ENCODE data around the gene TIMM10B.

The TIMM10B gene, protein sequence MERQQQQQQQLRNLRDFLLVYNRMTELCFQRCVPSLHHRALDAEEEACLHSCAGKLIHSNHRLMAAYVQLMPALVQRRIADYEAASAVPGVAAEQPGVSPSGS

DNA sequence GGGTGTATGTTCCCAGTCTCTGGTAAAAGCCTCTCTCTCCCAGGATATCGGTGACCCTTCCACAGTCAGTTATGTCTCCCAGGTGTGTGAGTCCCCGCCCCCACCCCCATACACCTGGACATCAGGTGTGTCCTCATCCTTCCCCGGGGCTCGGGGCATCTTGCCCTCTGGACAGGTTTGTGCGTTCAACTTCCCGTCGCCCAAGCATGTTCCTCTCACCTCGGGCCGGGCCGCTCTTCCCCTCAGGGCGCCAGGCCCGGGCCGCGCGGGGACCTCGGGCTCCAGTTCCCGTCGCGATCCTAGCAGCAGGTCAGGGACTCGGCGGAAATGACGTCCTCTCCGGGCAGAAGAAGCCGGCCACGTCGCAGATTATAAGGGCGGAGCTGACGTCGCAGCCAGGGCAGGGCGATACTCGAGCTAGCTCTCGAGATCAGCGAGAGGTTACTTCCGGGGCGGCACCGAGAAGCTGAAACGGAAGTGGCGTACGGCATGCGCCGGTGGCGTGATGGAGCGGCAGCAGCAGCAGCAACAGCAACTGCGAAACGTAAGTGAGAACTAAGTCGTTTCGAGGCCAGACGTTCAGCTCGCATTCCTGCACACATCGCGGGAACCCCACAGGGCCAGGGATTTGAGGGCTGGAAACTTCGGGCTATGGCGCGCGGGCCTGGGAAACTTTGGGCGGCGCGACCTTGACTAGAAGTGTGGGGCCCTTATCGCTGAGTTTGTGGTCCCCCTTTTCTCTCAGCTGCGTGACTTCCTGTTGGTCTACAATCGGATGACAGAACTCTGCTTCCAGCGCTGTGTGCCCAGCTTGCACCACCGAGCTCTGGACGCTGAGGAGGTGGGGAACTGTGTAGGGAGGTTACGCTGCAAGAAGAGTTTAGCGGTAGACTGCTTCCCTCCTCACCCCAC is at the start of gene TIMM10B, which contains the start of gene ARFIP2:
Gene TIMM10B (plus strand): TSS at position 490 of the 912 bp plus-strand sequence. CDS start 16 bp downstream, at position 506.
Gene ARFIP2 (minus strand): TSS at position 320 of the 912 bp plus-strand sequence. CDS start 910 bp downstream, outside the sequence.
- peaks cover 32% of the 10 kb centered on the region for H3K36me3 ChIP-seq (ENCODE audit: insufficient read depth, low read length)
- H3K9ac ChIP-seq (ENCODE audit: low read depth, low read length): peak within 1 kb of the TSS; percentile 84
- no peaks in the 10 kb centered on the region for H3K4me1 ChIP-seq (ENCODE audit: insufficient read depth, low read length)
- H3K9me3 ChIP-seq (ENCODE audit: control insufficient read depth, insufficient read depth, low read length): no peaks in the 10 kb centered on the region

DNA sequence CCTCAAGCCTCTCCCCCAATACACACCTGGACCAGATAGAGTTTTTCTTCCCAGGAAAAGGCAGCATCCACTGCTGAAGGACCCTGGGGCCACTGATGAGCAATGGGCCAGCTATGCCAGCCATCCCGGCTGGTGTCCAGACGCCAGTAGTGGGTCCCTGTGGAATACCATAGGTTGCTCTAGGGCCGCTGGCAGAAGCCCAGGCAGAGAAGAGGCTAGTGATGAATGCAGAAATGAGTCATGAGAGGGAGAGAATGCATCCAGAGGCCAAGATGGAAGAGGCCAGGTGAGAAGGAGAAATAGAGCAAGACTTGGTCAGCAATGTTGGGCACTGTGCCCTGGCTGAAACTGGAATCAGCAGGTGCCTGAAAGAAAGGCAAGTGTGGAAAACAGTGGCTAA is 49.4 kb upstream of the TIMM10B start:
- Histone ChIP-seq H3K4me1 (ENCODE audit: insufficient read depth, low read length) (peaks cover 9% of the 10 kb centered on the region), H3K36me3 (ENCODE audit: insufficient read depth, low read length) (no peaks in the 10 kb centered on the region), H3K9me3 (ENCODE audit: control insufficient read depth, insufficient read depth, low read length) (no peaks in the 10 kb centered on the region), H3K9ac (ENCODE audit: low read depth, low read length) (no peak overlapping the region)

DNA sequence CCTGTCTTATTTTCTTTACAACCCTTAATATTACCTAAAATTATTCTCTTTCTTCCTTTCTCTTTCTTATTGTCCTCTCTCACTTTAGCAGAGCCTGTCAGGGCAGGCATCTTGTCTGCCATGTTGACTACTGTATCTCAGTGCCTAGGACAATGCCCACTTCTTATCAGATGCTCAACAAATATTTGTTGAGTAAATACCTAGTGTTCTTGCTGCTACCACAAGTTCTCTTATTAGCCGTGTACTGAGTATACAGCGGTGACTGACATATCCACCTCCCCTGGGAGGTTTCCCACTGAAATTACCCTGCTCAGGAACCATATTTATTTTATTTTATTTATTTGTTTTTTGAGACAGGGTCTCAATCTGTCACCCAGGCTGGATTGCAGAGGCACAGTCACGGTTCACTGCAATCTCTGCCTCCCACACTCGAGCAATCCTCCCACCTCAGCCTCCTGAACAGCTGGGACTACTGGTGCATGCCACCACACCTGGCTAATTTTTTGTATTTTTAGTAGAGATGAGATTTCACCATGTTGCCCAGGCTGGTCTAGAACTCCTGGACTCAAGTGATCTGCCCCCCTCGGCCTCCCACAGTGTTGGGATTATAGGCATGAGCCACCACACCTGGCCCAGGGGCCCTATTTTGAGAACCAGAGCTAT is 47.2 kb upstream of the TIMM10B start:
- Histone ChIP-seq H3K36me3 (ENCODE audit: insufficient read depth, low read length) (no peaks in the 10 kb centered on the region), H3K9me3 (ENCODE audit: control insufficient read depth, insufficient read depth, low read length) (no peaks in the 10 kb centered on the region), H3K4me1 (ENCODE audit: insufficient read depth, low read length) (no peaks in the 10 kb centered on the region), H3K9ac (ENCODE audit: low read depth, low read length) (no peak overlapping the region)

DNA sequence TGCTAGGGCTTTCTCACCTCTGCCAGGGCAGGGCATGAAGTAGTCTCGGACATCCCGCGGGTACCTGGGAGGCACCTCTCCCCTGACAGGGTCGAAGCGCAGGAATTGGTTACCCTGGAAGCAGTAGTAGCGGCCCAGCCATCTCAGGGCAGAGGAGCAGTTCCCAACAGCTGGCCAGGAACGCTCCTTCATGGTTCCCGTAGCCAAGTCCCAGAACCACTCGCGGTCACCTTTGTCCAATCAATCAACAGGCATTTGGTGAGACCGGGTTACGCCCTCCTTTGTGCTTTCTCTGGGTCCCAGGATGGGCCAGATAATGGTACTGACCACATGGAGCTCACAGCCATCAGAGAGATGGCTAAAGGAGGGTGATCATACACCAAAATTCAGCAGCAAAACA is 43.9 kb upstream of the TIMM10B start:
- Histone ChIP-seq H3K36me3 (ENCODE audit: insufficient read depth, low read length) (no peaks in the 10 kb centered on the region), H3K4me1 (ENCODE audit: insufficient read depth, low read length) (no peaks in the 10 kb centered on the region)

DNA sequence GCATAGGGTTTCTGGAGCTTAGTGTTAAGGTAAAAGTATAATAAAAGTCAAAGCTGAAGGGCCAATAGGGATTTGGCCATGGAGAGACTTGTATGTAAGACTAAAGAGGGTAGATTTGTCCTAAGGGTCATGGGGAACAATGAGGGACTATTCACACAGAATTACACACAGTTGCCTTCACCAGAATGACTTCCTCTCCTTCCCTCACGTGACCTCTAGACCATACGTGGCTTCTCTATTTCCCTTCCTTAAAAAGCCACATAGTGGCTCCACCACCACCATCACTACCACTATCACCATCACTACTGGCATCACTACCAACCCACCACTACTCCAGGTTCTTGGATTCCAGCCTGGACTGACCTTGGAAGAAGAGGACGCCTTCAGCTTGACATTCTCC is 43.3 kb upstream of the TIMM10B start:
- no peak overlapping the region for H3K9ac ChIP-seq (ENCODE audit: low read depth, low read length)
- no peaks in the 10 kb centered on the region for H3K9me3 ChIP-seq (ENCODE audit: control insufficient read depth, insufficient read depth, low read length)
- no peaks in the 10 kb centered on the region for H3K36me3 ChIP-seq (ENCODE audit: insufficient read depth, low read length)
- H3K4me1 ChIP-seq (ENCODE audit: insufficient read depth, low read length): no peaks in the 10 kb centered on the region

More for the DNA sequence above, 43.9 kb upstream of the TIMM10B start:
- H3K9ac ChIP-seq (ENCODE audit: low read depth, low read length): no peak overlapping the region
- no peaks in the 10 kb centered on the region for H3K9me3 ChIP-seq (ENCODE audit: control insufficient read depth, insufficient read depth, low read length)

DNA sequence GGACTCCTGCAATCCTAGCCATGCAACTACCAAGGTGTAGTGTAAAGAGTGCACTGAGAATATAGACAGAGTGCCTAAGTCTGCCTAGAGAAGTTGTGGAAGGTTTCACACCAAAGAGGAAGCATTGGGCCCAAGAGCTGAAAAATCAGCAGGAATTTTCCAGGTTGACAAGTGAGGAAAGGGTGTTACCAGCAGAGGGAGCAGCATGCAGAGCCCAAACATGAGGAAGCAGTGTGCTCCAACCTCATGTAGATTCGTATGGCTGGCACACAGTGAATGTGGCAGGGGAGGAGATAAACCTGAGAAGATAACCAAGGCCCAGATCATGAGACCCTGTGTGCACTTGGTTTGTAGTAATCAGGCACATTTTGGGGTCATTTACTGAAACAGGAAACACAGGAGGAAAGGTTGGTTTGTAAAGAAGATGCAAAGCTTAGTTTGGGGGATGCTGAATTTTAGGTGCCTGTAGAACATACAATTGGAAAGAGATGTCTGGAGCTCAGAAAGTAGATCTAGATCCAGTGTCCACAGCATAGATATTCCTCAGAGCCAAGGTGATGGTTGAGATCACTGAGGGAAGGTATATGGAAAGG is 42.2 kb upstream of the TIMM10B start:
- H3K4me1 ChIP-seq (ENCODE audit: insufficient read depth, low read length): no peaks in the 10 kb centered on the region
- no peaks in the 10 kb centered on the region for H3K9me3 ChIP-seq (ENCODE audit: control insufficient read depth, insufficient read depth, low read length)
- no peaks in the 10 kb centered on the region for H3K36me3 ChIP-seq (ENCODE audit: insufficient read depth, low read length)
- no peak overlapping the region for H3K9ac ChIP-seq (ENCODE audit: low read depth, low read length)

DNA sequence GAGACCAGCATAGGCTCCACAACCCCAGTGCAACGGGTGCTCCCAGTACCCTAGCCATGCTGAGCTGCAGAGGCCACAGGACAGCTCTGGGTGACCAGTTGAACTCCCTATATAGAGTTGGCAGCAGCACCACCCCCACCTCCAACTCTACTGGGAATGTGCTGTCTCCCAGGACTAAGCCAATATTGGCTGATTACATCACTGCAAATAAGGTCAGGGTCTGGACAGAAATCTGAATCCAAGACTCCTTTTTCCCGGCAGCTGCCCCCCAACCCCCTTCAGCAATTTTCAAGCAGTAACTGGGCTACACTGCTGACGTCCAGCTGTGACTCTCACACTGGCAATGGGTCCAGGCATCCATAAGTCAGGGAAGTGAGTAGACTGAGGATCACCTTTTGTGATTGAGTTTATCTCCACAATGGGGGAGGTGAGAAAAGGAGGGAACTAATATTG is 40.4 kb upstream of the TIMM10B start, which contains the start of gene HPX:
Gene HPX (minus strand): TSS at position 82 of the 453 bp plus-strand sequence. CDS start 24 bp downstream, at position 58.
- no peaks in the 10 kb centered on the region for H3K9me3 ChIP-seq (ENCODE audit: control insufficient read depth, insufficient read depth, low read length)
- H3K4me1 ChIP-seq (ENCODE audit: insufficient read depth, low read length): no peaks in the 10 kb centered on the region
- H3K36me3 ChIP-seq (ENCODE audit: insufficient read depth, low read length): no peaks in the 10 kb centered on the region
- no peak within 1 kb of the TSS for H3K9ac ChIP-seq (ENCODE audit: low read depth, low read length)

DNA sequence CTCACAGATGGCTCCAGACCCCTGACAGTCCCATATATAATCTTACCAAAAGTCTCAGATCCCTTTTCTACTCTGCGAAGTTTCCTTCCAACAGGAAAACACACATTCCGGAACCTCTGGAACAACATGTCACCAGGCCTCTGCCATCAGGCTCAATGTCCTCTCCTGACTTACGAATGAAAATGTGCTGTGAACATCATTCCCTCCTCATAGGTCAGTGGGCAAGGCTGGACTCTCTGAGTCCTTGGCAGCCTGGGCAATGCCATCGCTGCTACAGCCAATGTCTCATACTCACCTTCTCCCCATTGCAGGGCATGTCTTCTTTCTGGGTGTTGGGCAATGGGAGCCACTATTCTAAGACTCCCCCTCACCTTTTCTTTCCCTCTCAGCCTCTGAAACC is 38.9 kb upstream of the TIMM10B start:
- Histone ChIP-seq H3K4me1 (ENCODE audit: insufficient read depth, low read length) (no peaks in the 10 kb centered on the region), H3K9ac (ENCODE audit: low read depth, low read length) (no peak overlapping the region)

DNA sequence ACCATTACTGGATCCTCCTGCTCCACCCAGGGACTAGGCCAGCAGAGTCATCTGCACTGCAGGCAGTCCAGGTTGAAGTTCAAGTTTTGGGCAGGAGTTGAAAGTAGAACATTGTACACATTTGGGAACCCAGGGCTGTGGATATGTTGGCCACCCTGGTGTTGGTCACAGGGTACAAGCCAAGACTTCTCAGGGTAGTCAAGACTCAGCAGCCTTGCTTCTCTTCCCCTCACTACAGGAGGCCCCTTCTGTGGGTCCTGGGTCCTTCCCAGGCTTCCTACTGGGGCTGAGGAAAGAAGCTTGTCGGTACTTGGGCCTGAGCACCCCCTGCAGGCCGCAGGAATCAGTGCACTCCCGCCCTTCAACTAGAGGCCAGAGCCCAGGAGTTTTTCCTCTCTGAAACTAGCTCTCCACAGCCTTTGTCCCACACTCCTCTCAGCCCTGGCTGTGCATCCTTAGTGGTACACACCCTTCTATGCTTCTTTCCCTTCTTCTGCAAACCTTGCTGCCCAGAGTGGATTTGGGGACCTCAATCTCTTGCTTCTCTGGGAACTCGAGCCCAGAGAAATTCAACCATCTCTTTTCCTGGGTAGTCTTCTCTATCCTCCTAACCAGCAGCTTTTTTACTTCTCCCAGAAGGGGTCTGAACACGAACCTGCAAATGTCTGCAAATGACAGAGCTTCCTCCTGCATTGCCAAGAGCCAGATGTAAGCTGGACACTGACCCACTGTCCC is 37.9 kb upstream of the TIMM10B start:
- H3K9me3 ChIP-seq (ENCODE audit: control insufficient read depth, insufficient read depth, low read length): no peaks in the 10 kb centered on the region
- no peak overlapping the region for H3K9ac ChIP-seq (ENCODE audit: low read depth, low read length)
- H3K4me1 ChIP-seq (ENCODE audit: insufficient read depth, low read length): no peaks in the 10 kb centered on the region
- H3K36me3 ChIP-seq (ENCODE audit: insufficient read depth, low read length): no peaks in the 10 kb centered on the region

More for the DNA sequence above, 38.9 kb upstream of the TIMM10B start:
- H3K9me3 ChIP-seq (ENCODE audit: control insufficient read depth, insufficient read depth, low read length): no peaks in the 10 kb centered on the region
- H3K36me3 ChIP-seq (ENCODE audit: insufficient read depth, low read length): no peaks in the 10 kb centered on the region

DNA sequence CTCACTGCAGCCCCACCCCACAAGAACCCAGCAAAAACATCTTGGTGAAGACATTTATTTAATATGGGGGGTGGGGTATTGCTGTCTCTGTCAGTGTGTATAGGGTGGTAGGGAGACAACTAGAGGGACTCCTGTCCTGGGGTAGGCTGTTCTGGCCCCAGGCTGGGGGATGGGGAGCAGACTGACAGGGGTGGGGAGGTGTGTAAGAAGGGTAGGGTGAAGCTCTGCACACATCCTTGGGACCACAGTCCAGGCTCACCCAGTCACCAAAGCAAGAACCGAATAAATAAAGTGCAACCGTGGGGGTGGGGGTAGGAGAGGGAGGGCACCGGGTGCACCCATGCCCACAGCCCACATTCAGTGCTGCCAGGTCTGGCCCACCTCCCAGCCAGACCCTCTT is 32.7 kb upstream of the TIMM10B start:
- no peaks in the 10 kb centered on the region for H3K4me1 ChIP-seq (ENCODE audit: insufficient read depth, low read length)
- H3K36me3 ChIP-seq (ENCODE audit: insufficient read depth, low read length): no peaks in the 10 kb centered on the region
- no peaks in the 10 kb centered on the region for H3K9me3 ChIP-seq (ENCODE audit: control insufficient read depth, insufficient read depth, low read length)
- no peak overlapping the region for H3K9ac ChIP-seq (ENCODE audit: low read depth, low read length)

DNA sequence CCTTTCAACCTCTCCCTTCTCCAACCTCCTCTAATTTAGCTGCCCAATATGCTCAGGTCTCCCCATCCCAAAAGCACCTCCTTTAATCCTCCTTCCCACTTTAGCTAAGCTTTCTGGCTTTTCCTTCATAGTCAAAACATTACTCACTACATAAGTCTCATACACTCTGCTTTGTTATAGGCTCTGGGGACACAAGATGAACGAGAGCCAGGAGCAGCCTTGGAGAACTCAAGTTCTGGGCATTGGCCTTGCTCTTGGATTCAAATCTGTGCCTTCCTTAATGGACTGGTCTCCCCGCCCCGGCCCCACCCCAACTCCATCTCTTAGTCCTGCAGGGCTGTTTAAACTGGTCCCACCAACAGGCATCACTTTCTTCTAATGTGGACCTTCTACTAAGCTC is 29.1 kb upstream of the TIMM10B start:
- H3K36me3 ChIP-seq (ENCODE audit: insufficient read depth, low read length): no peaks in the 10 kb centered on the region
- H3K9ac ChIP-seq (ENCODE audit: low read depth, low read length): no peak overlapping the region
- no peaks in the 10 kb centered on the region for H3K9me3 ChIP-seq (ENCODE audit: control insufficient read depth, insufficient read depth, low read length)
- no peaks in the 10 kb centered on the region for H3K4me1 ChIP-seq (ENCODE audit: insufficient read depth, low read length)

DNA sequence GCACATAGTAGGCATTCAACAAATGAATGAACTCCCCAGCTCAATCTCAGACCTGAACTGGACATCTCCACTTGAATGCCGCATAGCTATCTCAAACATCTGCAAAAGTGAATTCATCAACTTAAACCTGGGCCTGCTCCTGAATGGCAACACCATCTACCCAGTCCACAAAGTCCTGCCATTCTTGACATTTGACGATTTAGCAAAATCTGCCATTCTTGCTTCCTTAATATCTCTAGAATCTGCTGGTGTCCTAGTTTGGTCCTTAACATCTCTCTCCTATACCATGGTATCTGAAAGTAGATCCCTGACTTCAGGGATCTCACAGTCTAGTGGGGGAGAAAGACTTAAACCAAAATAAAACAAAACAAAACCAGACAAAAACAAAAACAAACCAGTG is 28.1 kb upstream of the TIMM10B start:
- Histone ChIP-seq H3K4me1 (ENCODE audit: insufficient read depth, low read length) (no peaks in the 10 kb centered on the region), H3K36me3 (ENCODE audit: insufficient read depth, low read length) (no peaks in the 10 kb centered on the region), H3K9me3 (ENCODE audit: control insufficient read depth, insufficient read depth, low read length) (no peaks in the 10 kb centered on the region), H3K9ac (ENCODE audit: low read depth, low read length) (no peak overlapping the region)

DNA sequence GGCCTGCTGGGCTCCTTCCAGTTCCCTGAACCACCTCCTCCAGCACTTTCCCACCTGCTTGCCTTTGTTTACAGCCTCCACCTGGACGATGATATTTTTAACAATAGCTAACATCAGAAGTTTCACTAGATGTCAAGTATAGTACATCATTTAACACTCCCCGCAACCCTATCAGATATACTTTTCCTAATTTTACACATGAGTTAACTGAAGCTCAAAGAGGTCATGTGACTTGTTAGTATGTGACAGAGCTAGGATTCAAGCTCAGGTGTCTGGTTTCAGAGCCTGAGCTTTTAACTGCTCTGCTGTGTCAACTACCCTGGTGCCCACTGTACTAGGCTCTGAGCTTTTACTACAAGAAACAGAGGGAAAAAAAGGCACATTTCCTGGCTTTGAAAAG is 26.2 kb upstream of the TIMM10B start:
- no peak overlapping the region for H3K9ac ChIP-seq (ENCODE audit: low read depth, low read length)
- no peaks in the 10 kb centered on the region for H3K9me3 ChIP-seq (ENCODE audit: control insufficient read depth, insufficient read depth, low read length)
- H3K36me3 ChIP-seq (ENCODE audit: insufficient read depth, low read length): no peaks in the 10 kb centered on the region
- no peaks in the 10 kb centered on the region for H3K4me1 ChIP-seq (ENCODE audit: insufficient read depth, low read length)
